Measurements from ENCODE around the gene STAT3.
"Not testable (repeated sequence)": the region's sequence is repeated elsewhere in the genome, so short reads cannot be mapped to it uniquely, and the experiment has no call there.

The STAT3 gene

GRCh38 chr17:42399948-42400843 is 12.0 kb upstream of the STAT3 start:
- TF ChIP-seq, protein P1, sequence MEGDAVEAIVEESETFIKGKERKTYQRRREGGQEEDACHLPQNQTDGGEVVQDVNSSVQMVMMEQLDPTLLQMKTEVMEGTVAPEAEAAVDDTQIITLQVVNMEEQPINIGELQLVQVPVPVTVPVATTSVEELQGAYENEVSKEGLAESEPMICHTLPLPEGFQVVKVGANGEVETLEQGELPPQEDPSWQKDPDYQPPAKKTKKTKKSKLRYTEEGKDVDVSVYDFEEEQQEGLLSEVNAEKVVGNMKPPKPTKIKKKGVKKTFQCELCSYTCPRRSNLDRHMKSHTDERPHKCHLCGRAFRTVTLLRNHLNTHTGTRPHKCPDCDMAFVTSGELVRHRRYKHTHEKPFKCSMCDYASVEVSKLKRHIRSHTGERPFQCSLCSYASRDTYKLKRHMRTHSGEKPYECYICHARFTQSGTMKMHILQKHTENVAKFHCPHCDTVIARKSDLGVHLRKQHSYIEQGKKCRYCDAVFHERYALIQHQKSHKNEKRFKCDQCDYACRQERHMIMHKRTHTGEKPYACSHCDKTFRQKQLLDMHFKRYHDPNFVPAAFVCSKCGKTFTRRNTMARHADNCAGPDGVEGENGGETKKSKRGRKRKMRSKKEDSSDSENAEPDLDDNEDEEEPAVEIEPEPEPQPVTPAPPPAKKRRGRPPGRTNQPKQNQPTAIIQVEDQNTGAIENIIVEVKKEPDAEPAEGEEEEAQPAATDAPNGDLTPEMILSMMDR (IDR thresholded peaks at IDR 0.05): no peak
- TF ChIP-seq ZFX (IDR thresholded peaks at IDR 0.05; ENCODE audit: borderline replicate concordance): no peak
- no peak overlapping the region for H3K27ac ChIP-seq

GRCh38 chr17:42399121-42399520 is 10.9 kb upstream of the STAT3 start:
- H3K27ac ChIP-seq: no peak overlapping the region
- no peak for TF ChIP-seq ZFX (IDR thresholded peaks at IDR 0.05; ENCODE audit: borderline replicate concordance)
- TF ChIP-seq, protein P1 (IDR thresholded peaks at IDR 0.05): no peak

GRCh38 chr17:42395601-42396000 is 7.4 kb upstream of the STAT3 start:
- not testable (repeated sequence) for H3K27ac ChIP-seq

- no peak overlapping the region for H3K27ac ChIP-seq
- no peak for TF ChIP-seq ZFX (IDR thresholded peaks at IDR 0.05; ENCODE audit: borderline replicate concordance)
- TF ChIP-seq, protein P1 (IDR thresholded peaks at IDR 0.05): no peak
These were observed 6.6 kb upstream of the STAT3 start for GRCh38 chr17:42394838-42395237.

GRCh38 chr17:42392692-42393415 is 4.6 kb upstream of the STAT3 start:
- no peak overlapping the region for H3K27ac ChIP-seq
- TF ChIP-seq ZFX (IDR thresholded peaks at IDR 0.05; ENCODE audit: borderline replicate concordance): no peak
- TF ChIP-seq, protein P1 (IDR thresholded peaks at IDR 0.05): no peak

DNA sequence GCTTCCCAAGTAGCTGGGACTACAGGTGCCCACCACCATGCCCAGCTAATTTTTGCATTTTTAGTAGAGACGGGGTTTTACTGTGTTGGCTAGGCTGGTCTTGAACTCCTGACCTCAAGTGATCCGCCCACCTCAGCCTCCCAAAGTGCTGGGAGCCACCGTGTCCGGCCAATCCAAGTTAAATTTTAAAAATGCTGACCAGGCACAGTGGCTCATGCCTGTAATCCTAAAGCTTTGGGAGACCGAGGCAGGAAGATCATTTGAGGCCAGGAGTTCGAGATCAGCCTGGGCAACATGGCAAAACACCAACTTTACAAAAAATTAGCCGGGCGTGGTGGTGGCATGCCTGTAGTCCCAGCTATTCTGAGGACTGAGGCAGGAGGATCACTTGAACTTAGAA is 3.2 kb upstream of the STAT3 start:
- H3K27ac ChIP-seq: not testable (repeated sequence)

DNA sequence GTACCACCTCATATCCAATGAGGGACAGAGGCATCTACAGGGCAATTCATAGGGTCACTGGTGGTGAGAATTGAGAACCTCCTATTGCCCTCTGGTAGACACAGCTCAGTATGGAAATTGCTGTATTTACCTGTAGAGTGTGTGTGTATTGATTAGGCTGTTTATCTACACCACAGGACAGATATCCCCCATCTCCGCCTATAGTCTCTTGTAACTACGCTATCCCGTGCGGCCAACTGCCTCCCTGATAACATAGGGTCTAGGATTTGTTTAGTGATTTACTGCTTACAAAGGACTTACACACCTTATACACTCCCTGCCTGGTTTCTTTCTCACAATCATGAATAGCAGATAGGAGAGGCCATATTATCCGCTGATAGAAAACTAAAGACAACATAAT is 1.7 kb upstream of the STAT3 start:
- TF ChIP-seq, protein P1 (IDR thresholded peaks at IDR 0.05): no peak
- no peak for TF ChIP-seq ZFX (IDR thresholded peaks at IDR 0.05; ENCODE audit: borderline replicate concordance)
- H3K27ac ChIP-seq: no peak overlapping the region

GRCh38 chr17:42389135-42389417 is 834 bp upstream of the STAT3 start:
- TF ChIP-seq ZFX (IDR thresholded peaks at IDR 0.05; ENCODE audit: borderline replicate concordance): no peak

More at GRCh38 chr17:42389135-42389417, 834 bp upstream of the STAT3 start:
- H3K27ac ChIP-seq: no peak overlapping the region

Data from 22Rv1 (cell line).